CD4-positive, alpha-beta T cell treated with Interferon gamma for 1 hour (primary cell): ENCODE data around the gene CETN1.

ENCODE experiments used
- DNase-seq: peaks from one replicate; pipeline ENCODE4 v3.0.0-alpha.2; 2020

The CETN1 gene

DNA sequence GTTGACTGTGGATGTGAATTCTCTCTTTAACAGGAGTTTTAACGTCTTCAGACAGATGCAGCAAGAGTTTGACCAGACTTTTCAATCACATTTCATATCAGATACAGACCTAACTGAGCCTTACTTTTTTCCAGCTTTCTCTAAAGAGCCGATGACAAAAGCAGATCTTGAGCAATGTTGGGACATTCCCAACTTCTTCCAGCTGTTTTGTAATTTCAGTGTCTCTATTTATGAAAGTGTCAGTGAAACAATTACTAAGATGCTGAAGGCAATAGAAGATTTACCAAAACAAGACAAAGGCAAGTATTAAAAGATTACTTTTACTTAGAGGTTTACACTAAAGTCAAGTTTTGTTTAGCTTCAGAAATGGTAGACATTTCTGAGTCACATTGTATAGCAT lies 47.1 kb downstream of the CETN1 start:
- no peak for DNase-seq

- DNase-seq = no peak
These were observed 49.3 kb downstream of the CETN1 start for GRCh38 chr18:629269-630150.

DNA sequence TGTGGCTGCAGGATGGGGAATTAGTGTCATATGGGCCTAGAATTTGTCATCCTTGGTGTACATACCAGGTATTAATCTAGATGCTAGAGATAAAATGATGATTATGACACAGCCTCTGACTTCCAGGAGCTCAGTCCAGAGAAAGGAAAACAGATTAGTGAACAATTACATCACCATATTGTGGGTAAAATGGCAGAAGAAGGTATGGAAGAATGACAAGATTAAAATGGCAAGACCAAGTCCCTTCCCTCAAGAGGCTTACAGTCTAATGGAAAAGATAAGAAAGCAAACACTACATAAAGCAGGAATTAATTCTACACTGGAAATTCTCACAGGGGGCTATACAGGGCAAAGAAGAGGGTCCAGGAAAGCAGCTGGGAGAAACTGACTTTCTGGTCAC lies 51.4 kb downstream of the CETN1 start:
- no peak for DNase-seq
